WERI-Rb-1 (cell line): ENCODE measurements around the gene KLC1.

Experiments used
- DNase-seq: peaks from one replicate; pipeline ENCODE4 v3.0.0-alpha.2; 2020
- H3K27ac ChIP-seq: fragments of 250-450 bp; sonication (Bioruptor Pico); 2 replicates; pipeline ENCODE4 v1.5.1; 2020; ENCODE audit warnings: mild to moderate bottlenecking, moderate library complexity
- H3K27me3 ChIP-seq: fragments of 250-450 bp; sonication (Bioruptor Pico); 2 replicates; pipeline ENCODE4 v1.5.1; 2021; ENCODE audit warnings: mild to moderate bottlenecking, low read depth, moderate library complexity; ENCODE audit not compliant: insufficient read depth, severe bottlenecking
- H3K36me3 ChIP-seq: fragments of 250-450 bp; sonication (Bioruptor Pico); 2 replicates; pipeline ENCODE4 v1.5.1; 2020; ENCODE audit warnings: mild to moderate bottlenecking, moderate library complexity
- H3K4me3 ChIP-seq: 2 replicates; pipeline ENCODE4 v1.5.1; 2011; ENCODE audit warnings: low read depth, mild to moderate bottlenecking, control low read depth, low read length
- H3K9me3 ChIP-seq: fragments of 250-450 bp; sonication (Bioruptor Pico); 2 replicates; pipeline ENCODE4 v1.5.1; 2021; ENCODE audit warnings: mild to moderate bottlenecking, moderate library complexity; ENCODE audit not compliant: severe bottlenecking
- TF ChIP-seq, protein P1 (sequence below): IDR thresholded peaks from 2 replicates; pipeline ENCODE4 v1.5.1; 2011; ENCODE audit warnings: low read depth, mild to moderate bottlenecking, control low read depth, inconsistent platforms, low read length

KLC1 gene

GRCh38 chr14:103697603-103698379 lies 68.8 kb downstream of the KLC1 start:
- peaks cover 79% of the 10 kb centered on the region for H3K36me3 ChIP-seq
- no peak for DNase-seq
- H3K27ac ChIP-seq: no peak overlapping the region
- no peaks in the 10 kb centered on the region for H3K9me3 ChIP-seq
- no peak overlapping the region for H3K4me3 ChIP-seq
- no peaks in the 10 kb centered on the region for H3K27me3 ChIP-seq
- TF ChIP-seq, protein P1, sequence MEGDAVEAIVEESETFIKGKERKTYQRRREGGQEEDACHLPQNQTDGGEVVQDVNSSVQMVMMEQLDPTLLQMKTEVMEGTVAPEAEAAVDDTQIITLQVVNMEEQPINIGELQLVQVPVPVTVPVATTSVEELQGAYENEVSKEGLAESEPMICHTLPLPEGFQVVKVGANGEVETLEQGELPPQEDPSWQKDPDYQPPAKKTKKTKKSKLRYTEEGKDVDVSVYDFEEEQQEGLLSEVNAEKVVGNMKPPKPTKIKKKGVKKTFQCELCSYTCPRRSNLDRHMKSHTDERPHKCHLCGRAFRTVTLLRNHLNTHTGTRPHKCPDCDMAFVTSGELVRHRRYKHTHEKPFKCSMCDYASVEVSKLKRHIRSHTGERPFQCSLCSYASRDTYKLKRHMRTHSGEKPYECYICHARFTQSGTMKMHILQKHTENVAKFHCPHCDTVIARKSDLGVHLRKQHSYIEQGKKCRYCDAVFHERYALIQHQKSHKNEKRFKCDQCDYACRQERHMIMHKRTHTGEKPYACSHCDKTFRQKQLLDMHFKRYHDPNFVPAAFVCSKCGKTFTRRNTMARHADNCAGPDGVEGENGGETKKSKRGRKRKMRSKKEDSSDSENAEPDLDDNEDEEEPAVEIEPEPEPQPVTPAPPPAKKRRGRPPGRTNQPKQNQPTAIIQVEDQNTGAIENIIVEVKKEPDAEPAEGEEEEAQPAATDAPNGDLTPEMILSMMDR: no peak

- no peak overlapping the region for H3K27ac ChIP-seq
- H3K27me3 ChIP-seq: no peaks in the 10 kb centered on the region
- no peak overlapping the region for H3K4me3 ChIP-seq
- DNase-seq: no peak
- H3K9me3 ChIP-seq: no peaks in the 10 kb centered on the region
- TF ChIP-seq, protein P1: no peak
- H3K36me3 ChIP-seq: peaks cover 79% of the 10 kb centered on the region
These were observed 69.6 kb downstream of the KLC1 start for GRCh38 chr14:103698380-103699260.

GRCh38 chr14:103699261-103699661 lies 70.2 kb downstream of the KLC1 start:
- Histone ChIP-seq H3K4me3 (no peak overlapping the region), H3K9me3 (no peaks in the 10 kb centered on the region), H3K27ac (no peak overlapping the region), H3K36me3 (peaks cover 79% of the 10 kb centered on the region), H3K27me3 (no peaks in the 10 kb centered on the region)
- TF ChIP-seq, protein P1: no peak
- DNase-seq: no peak

DNA sequence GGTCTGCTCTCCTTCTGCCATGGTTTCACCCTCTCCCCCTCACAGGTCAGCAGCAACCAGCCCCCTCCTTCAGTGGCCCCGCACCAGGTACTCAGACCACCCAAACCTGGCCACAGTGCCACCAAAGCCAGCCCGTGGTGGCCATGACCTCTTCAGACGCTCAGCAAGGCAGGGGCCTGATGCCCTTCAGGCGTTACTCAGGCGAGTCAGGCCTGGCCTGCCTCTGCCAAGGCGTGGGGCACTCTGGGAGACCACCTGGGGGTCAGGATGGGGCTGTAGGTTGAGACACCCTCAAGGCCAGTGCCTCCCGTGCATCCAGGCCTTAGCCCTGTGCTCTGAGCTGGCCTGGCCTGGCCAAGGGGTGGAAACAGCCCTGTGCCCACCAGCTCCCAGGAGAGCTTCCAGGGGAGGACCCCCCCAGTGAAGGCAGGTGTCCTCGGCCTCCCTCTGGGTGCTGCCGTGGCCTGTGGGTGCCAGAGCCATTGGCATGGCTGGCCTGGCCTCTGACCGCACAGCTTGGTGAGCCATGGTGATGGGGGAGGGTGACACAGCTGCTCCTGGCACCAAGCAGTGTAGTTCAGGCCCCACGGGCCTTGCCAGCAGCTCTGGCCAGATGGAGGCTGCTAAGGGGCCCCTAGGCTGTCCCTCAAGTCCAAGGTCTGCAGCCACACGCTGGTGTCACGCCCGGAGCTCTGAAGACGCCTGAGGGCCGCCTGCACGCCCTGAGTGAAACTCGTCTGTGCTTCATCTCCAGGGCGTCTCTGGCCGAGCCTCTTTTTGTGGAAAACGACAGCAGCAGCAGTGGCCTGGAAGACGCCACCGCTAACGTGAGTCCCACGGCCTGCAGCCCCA lies 71.1 kb downstream of the KLC1 start:
- TF ChIP-seq, protein P1: no peak
- DNase-seq: no peak
- Histone ChIP-seq H3K36me3 (peaks cover 79% of the 10 kb centered on the region), H3K9me3 (no peaks in the 10 kb centered on the region), H3K4me3 (no peak overlapping the region), H3K27me3 (no peaks in the 10 kb centered on the region), H3K27ac (no peak overlapping the region)

GRCh38 chr14:103700753-103701490 lies 71.9 kb downstream of the KLC1 start:
- DNase-seq: no peak
- H3K4me3 ChIP-seq: no peak overlapping the region
- no peak overlapping the region for H3K27ac ChIP-seq
- no peaks in the 10 kb centered on the region for H3K9me3 ChIP-seq
- TF ChIP-seq, protein P1: no peak
- no peaks in the 10 kb centered on the region for H3K27me3 ChIP-seq
- H3K36me3 ChIP-seq: peaks cover 87% of the 10 kb centered on the region
